Measurements from ENCODE around the gene NTNG2. TPM values are rescaled to one million over a fixed set of nuclear protein-coding genes. Genes with fewer than 3 reads are reported as not detected.
A peak's percentile ranks its signal among the peaks of the same experiment; 100 is the strongest.
"Not testable (repeated sequence)": the region's sequence is repeated elsewhere in the genome, so short reads cannot be mapped to it uniquely, and the experiment has no call there.

The NTNG2 gene, protein sequence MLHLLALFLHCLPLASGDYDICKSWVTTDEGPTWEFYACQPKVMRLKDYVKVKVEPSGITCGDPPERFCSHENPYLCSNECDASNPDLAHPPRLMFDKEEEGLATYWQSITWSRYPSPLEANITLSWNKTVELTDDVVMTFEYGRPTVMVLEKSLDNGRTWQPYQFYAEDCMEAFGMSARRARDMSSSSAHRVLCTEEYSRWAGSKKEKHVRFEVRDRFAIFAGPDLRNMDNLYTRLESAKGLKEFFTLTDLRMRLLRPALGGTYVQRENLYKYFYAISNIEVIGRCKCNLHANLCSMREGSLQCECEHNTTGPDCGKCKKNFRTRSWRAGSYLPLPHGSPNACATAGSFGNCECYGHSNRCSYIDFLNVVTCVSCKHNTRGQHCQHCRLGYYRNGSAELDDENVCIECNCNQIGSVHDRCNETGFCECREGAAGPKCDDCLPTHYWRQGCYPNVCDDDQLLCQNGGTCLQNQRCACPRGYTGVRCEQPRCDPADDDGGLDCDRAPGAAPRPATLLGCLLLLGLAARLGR
- 10 to 100 TPM in 1 of 2 donors, 1 to 10 TPM in 1; 8.3 to 11.5 TPM for total RNA-seq

DNA sequence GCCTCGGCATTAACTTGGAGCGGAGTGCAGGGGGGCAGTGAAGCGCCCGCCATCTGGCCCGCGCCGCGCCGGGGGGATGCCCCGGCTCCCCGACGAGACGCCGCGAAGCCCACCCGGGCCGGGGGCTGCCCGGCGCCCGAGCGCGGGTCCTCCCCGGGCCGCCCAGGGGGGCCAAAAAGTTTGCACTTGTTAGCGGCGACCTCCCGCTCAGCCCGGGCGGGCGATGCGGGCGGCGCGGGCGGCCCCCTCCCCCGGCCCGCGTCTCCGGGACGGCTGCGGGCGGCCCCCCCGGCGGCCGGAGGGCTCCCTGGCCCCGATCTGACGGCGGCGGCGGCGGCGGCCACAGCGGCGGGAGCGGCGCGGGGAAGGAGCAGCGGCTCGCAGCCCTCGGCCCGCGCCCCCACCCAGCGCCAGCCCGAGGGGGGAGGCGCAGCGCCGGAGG lies at the start of gene NTNG2:
TSS of gene NTNG2 (plus strand) at position 316 of the 442 bp plus-strand sequence. CDS start 4,774 bp downstream, outside the sequence.
- Mint-ChIP-seq H3K36me3 (peaks cover 6% of the 10 kb centered on the region), H3K27me3 (peaks cover 20 to 24% of the 10 kb centered on the region in 2 donors), H3K4me1 (ENCODE audit: low read depth in 2 of 2) (peaks cover 11 to 17% of the 10 kb centered on the region in 2 donors), H3K9me3 (no peaks in the 10 kb centered on the region), H3K4me3 (peak within 1 kb of the TSS; percentile 97), H3K27ac (peak within 1 kb of the TSS; percentile 70 to 81)
- ATAC-seq (no peak), DNase-seq (ENCODE audit: low spot score) (no peak)

GRCh38 chr9:132114102-132114707 lies 47.7 kb upstream of the NTNG2 start:
- DNase-seq (ENCODE audit: low spot score) = no peak
- Mint-ChIP-seq H3K9me3 (no peaks in the 10 kb centered on the region), H3K27ac (no peak overlapping the region), H3K4me3 (no peak overlapping the region), H3K36me3 (no peaks in the 10 kb centered on the region), H3K27me3 (peaks cover 41 to 64% of the 10 kb centered on the region in 2 donors), H3K4me1 (ENCODE audit: low read depth in 2 of 2) (peaks cover 0 to 6% of the 10 kb centered on the region in 2 donors)
- ATAC-seq = peak; percentile 68 to 73

DNA sequence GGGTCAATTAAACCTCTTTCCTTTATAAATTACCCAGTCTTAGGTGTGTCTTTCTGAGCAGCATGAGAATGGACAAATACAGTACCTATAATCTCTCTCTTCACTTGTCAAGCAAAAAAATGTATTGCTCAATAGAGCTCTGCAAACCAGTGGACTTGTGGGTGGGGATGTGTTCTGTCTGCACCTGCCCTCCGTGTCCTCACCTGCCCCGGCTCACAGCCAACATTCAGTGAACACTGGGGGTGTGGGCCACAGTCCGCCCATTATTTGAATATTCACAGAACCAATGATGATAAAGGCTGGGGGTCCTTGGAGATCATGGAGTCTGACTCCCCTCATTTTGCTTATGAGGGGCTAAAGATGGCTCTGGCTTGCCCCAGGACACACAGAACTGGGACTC lies 45.3 kb upstream of the NTNG2 start:
- Mint-ChIP-seq H3K27me3 (peaks cover 33 to 61% of the 10 kb centered on the region in 2 donors), H3K4me3 (no peak overlapping the region), H3K4me1 (ENCODE audit: low read depth in 2 of 2) (peaks cover 0 to 6% of the 10 kb centered on the region in 2 donors), H3K9me3 (no peaks in the 10 kb centered on the region), H3K36me3 (no peaks in the 10 kb centered on the region), H3K27ac (no peak overlapping the region)
- ATAC-seq (no peak), DNase-seq (ENCODE audit: low spot score) (no peak)

GRCh38 chr9:132117694-132118093 lies 44.2 kb upstream of the NTNG2 start:
- DNase-seq (ENCODE audit: low spot score) (no peak), ATAC-seq (no peak)
- Mint-ChIP-seq H3K36me3 (no peaks in the 10 kb centered on the region), H3K27me3 (peaks cover 38 to 61% of the 10 kb centered on the region in 2 donors), H3K4me3 (no peak overlapping the region), H3K9me3 (no peaks in the 10 kb centered on the region), H3K27ac (no peak overlapping the region), H3K4me1 (ENCODE audit: low read depth in 2 of 2) (peaks cover 0 to 6% of the 10 kb centered on the region in 2 donors)

- Mint-ChIP-seq H3K4me1 (ENCODE audit: low read depth in 2 of 2) (peaks cover 3 to 5% of the 10 kb centered on the region in 2 donors), H3K36me3 (no peaks in the 10 kb centered on the region), H3K27me3 (peaks cover 52 to 85% of the 10 kb centered on the region in 2 donors), H3K4me3 (no peak overlapping the region), H3K9me3 (no peaks in the 10 kb centered on the region), H3K27ac (no peak overlapping the region)
- no peak for DNase-seq (ENCODE audit: low spot score)
- ATAC-seq = no peak
Measured at GRCh38 chr9:132121021-132121420, 40.8 kb upstream of the NTNG2 start.

DNA sequence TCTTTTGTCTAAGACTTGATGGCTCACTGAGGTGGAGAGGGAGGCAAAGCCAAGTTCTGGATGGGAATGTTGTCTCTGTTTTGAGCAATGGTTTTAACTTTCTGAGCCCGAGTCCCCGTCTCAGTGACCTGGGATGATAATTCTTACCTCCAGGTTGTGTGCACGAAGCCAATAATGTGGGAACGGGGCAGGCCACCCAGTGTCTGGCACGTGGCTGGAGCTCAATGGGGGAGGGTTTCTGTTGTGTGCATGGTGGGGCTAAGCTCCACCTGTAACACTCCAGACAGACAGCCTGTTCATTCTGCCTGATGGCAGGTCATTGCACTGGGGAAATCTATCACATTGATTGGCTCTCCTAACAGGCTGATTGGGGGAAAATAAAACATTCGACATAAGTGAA lies 37.1 kb upstream of the NTNG2 start:
- Mint-ChIP-seq H3K27ac (no peak overlapping the region), H3K4me3 (no peak overlapping the region), H3K9me3 (no peaks in the 10 kb centered on the region), H3K36me3 (no peaks in the 10 kb centered on the region), H3K27me3 (peaks cover 46 to 64% of the 10 kb centered on the region in 2 donors), H3K4me1 (ENCODE audit: low read depth in 2 of 2) (peaks cover 9 to 11% of the 10 kb centered on the region in 2 donors)
- DNase-seq (ENCODE audit: low spot score) (no peak), ATAC-seq (no peak)

DNA sequence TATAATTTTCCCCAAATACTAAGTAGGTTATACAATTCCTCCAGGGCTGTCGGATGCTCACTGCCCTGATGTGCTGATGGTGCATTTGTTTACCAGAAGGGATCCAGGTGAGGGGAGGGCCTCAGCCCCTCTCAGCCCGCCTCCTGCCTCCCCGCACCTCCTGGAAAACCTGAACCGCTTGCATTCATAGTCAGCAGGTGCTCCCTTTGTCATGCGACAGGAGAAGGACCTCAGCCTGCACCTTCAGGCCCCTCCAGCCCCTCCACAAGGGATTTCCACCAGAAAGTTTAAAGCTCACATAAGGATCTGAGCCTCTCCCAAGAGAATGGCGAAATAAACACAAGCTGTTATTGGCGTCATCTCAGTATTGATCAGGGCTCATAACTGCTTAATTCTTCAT lies 36.5 kb upstream of the NTNG2 start:
- Mint-ChIP-seq H3K4me1 (ENCODE audit: low read depth in 2 of 2) (peaks cover 9 to 11% of the 10 kb centered on the region in 2 donors), H3K4me3 (no peak overlapping the region), H3K9me3 (no peaks in the 10 kb centered on the region), H3K27me3 (peaks cover 48 to 61% of the 10 kb centered on the region in 2 donors), H3K27ac (no peak overlapping the region), H3K36me3 (no peaks in the 10 kb centered on the region)
- no peak for ATAC-seq
- DNase-seq (ENCODE audit: low spot score) = no peak

- H3K9me3 Mint-ChIP-seq = no peaks in the 10 kb centered on the region
- H3K36me3 Mint-ChIP-seq = no peaks in the 10 kb centered on the region
- no peak for DNase-seq (ENCODE audit: low spot score)
- H3K4me1 Mint-ChIP-seq (ENCODE audit: low read depth in 2 of 2) = peaks cover 9 to 11% of the 10 kb centered on the region in 2 donors
- peak; percentile 50 to 69 for ATAC-seq
- no peak overlapping the region for H3K27ac Mint-ChIP-seq
- peak overlapping the region; percentile 70 for H3K4me3 Mint-ChIP-seq
- peaks cover 55 to 58% of the 10 kb centered on the region in 2 donors for H3K27me3 Mint-ChIP-seq
Measured at GRCh38 chr9:132125944-132126679, 35.7 kb upstream of the NTNG2 start.

DNA sequence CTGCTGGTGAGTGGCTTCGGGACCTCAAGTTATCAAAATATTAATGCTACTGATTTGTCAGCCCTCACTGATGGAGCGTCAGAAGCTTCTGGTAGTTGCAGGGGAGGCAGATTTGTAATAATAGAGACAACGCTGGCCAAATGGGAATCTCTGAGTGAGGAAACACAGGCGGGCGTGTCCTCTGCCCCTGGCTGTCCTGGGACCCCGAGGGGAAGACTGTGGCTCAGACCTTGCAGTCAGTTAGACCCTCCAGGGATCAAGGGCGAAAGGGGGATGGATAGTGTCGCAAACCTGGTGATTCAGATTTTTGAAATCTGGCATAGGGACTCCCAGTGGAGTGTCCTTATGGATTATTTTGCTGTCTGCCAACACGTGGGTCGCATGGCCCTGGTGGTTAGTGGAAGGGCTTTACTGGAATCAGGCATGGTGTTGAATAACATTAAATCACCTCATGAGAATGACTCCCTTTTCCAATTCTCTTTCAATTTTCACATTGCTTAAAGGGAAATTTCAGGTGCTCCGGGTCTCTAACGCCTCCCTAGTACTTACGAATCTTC lies 35.1 kb upstream of the NTNG2 start:
- Mint-ChIP-seq H3K9me3 (no peaks in the 10 kb centered on the region), H3K4me3 (peak overlapping the region; percentile 70), H3K36me3 (no peaks in the 10 kb centered on the region), H3K4me1 (ENCODE audit: low read depth in 2 of 2) (peaks cover 9 to 11% of the 10 kb centered on the region in 2 donors), H3K27me3 (peaks cover 55% of the 10 kb centered on the region in 2 donors), H3K27ac (no peak overlapping the region)
- ATAC-seq = no peak
- no peak for DNase-seq (ENCODE audit: low spot score)

DNA sequence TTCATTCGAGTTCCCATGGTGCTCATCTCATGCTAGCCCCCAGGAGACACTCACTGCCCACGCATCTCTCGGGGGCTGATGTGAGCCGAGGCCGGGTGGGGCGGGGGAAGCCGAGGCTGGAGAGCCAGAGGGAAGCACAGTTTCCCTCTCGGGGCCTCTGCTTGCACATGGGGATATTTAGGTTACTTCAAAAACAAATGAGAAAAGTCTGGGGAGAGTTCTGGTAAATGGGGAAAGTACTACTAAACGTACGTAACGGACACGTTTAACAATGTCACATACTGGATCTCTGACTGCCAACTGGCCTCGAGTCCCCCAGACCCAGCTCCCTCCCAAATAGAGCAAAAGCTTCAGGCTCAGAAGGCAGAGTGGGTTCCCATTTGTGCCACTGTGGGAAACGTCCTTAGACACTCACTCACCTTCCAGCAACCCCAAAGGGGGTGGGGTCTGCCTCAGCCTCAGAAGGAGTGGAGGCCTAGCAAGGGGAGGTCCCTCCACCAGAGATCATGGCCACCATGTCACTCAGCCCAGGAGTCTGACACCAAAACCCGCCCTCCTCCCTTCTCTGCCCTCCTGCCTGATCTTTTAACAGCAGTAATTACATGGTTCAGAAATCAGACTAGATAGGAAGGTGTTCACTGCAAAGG lies 33.8 kb upstream of the NTNG2 start:
- DNase-seq (ENCODE audit: low spot score) = no peak
- H3K9me3 Mint-ChIP-seq = no peaks in the 10 kb centered on the region
- no peak for ATAC-seq
- H3K4me1 Mint-ChIP-seq (ENCODE audit: low read depth in 2 of 2) = peaks cover 9 to 11% of the 10 kb centered on the region in 2 donors
- no peak overlapping the region for H3K4me3 Mint-ChIP-seq
- H3K36me3 Mint-ChIP-seq = no peaks in the 10 kb centered on the region
- H3K27ac Mint-ChIP-seq = no peak overlapping the region
- peaks cover 47 to 56% of the 10 kb centered on the region in 2 donors for H3K27me3 Mint-ChIP-seq

- no peak overlapping the region for H3K27ac Mint-ChIP-seq
- no peak for DNase-seq (ENCODE audit: low spot score)
- H3K4me3 Mint-ChIP-seq = no peak overlapping the region
- no peaks in the 10 kb centered on the region for H3K36me3 Mint-ChIP-seq
- ATAC-seq = no peak
- H3K27me3 Mint-ChIP-seq = peaks cover 36 to 48% of the 10 kb centered on the region in 2 donors
- peaks cover 9 to 11% of the 10 kb centered on the region in 2 donors for H3K4me1 Mint-ChIP-seq (ENCODE audit: low read depth in 2 of 2)
- no peaks in the 10 kb centered on the region for H3K9me3 Mint-ChIP-seq
Measured at GRCh38 chr9:132129535-132129934, 32.3 kb upstream of the NTNG2 start.

GRCh38 chr9:132134085-132134484 lies 27.8 kb upstream of the NTNG2 start:
- DNase-seq (ENCODE audit: low spot score); H3K36me3 Mint-ChIP-seq; H3K4me3 Mint-ChIP-seq; ATAC-seq; H3K27ac Mint-ChIP-seq; H3K9me3 Mint-ChIP-seq; H3K4me1 Mint-ChIP-seq (ENCODE audit: low read depth in 2 of 2): not testable (repeated sequence)
- peaks cover 19 to 32% of the 10 kb centered on the region in 2 donors for H3K27me3 Mint-ChIP-seq

- H3K36me3 Mint-ChIP-seq = no peaks in the 10 kb centered on the region
- no peak for ATAC-seq
- H3K27me3 Mint-ChIP-seq = peaks cover 29 to 37% of the 10 kb centered on the region in 2 donors
- no peaks in the 10 kb centered on the region for H3K4me1 Mint-ChIP-seq (ENCODE audit: low read depth in 2 of 2)
- H3K4me3 Mint-ChIP-seq = no peak overlapping the region
- H3K9me3 Mint-ChIP-seq = no peaks in the 10 kb centered on the region
- H3K27ac Mint-ChIP-seq = no peak overlapping the region
- no peak for DNase-seq (ENCODE audit: low spot score)
Measured at GRCh38 chr9:132135456-132135855, 26.4 kb upstream of the NTNG2 start.
